ES-I3 (cell line): Measurements from ENCODE around the gene SNX1.
"Not testable (repeated sequence)": the region's sequence is repeated elsewhere in the genome, so short reads cannot be mapped to it uniquely, and the experiment has no call there.

Experiments
- H3K36me3 ChIP-seq: 2 replicates; pipeline ENCODE4 v1.6.1; 2013; ENCODE audit warnings: mild to moderate bottlenecking, low read length, control low read depth, moderate library complexity; ENCODE audit not compliant: insufficient read depth
- H3K4me1 ChIP-seq: 2 replicates; pipeline ENCODE4 v1.6.1; 2013; ENCODE audit warnings: mild to moderate bottlenecking, control low read depth, low read length; ENCODE audit not compliant: insufficient read depth
- H3K9ac ChIP-seq: 2 replicates; pipeline ENCODE4 v1.6.1; 2013; ENCODE audit warnings: low read depth, mild to moderate bottlenecking, low read length, moderate library complexity
- H3K9me3 ChIP-seq: 2 replicates; pipeline ENCODE4 v1.6.1; 2013; ENCODE audit warnings: mild to moderate bottlenecking, low read length, moderate library complexity; ENCODE audit not compliant: control insufficient read depth, insufficient read depth

SNX1 gene, protein sequence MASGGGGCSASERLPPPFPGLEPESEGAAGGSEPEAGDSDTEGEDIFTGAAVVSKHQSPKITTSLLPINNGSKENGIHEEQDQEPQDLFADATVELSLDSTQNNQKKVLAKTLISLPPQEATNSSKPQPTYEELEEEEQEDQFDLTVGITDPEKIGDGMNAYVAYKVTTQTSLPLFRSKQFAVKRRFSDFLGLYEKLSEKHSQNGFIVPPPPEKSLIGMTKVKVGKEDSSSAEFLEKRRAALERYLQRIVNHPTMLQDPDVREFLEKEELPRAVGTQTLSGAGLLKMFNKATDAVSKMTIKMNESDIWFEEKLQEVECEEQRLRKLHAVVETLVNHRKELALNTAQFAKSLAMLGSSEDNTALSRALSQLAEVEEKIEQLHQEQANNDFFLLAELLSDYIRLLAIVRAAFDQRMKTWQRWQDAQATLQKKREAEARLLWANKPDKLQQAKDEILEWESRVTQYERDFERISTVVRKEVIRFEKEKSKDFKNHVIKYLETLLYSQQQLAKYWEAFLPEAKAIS

DNA sequence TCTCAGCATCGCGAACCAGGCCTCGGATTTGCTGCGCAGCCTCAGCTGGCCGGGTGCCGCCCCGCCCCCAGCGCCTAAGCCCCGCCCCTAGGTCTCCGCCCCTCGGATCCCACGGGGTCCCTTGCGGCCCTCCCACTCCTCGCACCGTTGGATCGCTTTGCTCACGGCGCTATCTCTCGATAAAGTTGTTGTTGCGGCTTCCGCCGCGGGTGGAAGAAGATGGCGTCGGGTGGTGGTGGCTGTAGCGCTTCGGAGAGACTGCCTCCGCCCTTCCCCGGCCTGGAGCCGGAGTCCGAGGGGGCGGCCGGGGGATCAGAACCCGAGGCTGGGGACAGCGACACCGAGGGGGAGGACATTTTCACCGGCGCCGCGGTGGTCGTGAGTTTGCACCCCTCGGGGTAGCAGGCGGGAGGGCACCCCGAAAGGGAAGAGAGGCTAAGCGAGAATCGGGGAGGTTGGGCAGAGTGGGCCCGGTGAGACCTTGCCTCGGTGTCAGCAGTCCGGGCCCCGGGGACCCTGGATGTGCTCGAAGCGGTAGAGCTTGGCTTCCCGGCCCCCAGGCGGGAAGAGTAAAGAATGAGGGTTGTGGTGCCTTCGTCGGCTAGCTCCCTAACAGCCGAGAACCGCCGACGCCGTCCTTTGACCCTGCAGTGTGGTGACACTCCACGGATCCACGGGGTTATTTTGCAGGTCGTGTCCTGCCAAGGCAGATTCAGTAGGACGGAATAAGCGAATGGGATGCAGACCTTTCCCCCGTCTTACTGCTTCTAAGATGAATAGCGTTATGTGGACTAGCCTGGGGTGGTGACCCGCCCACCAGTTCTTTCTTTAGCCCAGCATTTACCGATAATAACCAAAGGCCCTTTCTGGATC, at the start of gene SNX1:
SNX1 (plus strand) TSS at position 188 of the 873 bp plus-strand sequence; CDS start at position 220, 32 bp downstream.
- no peaks in the 10 kb centered on the region for H3K9me3 ChIP-seq
- H3K9ac ChIP-seq = peak within 1 kb of the TSS; percentile 73
- H3K36me3 ChIP-seq = no peaks in the 10 kb centered on the region
- H3K4me1 ChIP-seq = peaks cover 10% of the 10 kb centered on the region

DNA sequence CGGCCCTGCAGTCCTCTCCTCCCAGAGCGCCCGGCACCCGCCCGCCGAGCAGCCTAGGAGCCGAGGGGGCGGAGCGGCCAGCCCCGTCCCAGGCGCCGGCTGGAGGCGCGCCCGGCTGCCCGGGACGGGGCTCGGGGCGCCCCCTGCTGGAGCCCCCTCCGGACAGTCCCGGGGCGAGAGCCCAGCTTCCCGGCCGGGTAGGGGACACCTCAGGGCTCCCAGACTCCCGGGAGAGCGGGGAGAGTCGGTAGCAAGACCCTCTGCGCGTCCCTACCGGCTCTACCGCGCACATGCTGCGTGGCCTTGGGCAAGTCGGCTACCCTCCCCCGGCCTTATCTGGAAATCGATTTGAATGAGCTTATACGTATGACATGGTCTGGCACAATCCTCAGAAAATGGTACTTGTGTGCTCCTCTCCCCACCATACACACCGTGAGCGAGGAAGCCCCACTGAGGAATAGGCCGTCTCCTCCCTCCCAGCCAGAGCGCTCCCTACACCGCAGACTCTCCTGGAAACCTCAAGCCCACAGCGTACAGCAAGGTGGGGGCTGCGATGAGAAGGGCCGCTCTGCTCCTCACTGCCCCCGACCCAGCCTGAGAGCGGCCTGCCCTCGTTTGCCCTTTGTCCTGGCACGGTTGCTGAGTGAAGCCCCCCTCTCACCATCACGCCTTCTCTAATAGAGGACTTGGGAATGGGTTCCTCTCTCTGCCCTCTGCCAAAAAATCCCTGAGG, 49.2 kb upstream of the SNX1 start, which contains the start of gene DAPK2:
DAPK2 (minus strand) TSS at position 65 of the 733 bp plus-strand sequence. CDS start 6,224 bp downstream, outside the sequence.
- Histone ChIP-seq H3K4me1 (peaks cover 3% of the 10 kb centered on the region; the same call in 1 of the 2 replicates), H3K9ac (peak within 1 kb of the TSS; percentile 65), H3K36me3 (no peaks in the 10 kb centered on the region), H3K9me3 (no peaks in the 10 kb centered on the region)

DNA sequence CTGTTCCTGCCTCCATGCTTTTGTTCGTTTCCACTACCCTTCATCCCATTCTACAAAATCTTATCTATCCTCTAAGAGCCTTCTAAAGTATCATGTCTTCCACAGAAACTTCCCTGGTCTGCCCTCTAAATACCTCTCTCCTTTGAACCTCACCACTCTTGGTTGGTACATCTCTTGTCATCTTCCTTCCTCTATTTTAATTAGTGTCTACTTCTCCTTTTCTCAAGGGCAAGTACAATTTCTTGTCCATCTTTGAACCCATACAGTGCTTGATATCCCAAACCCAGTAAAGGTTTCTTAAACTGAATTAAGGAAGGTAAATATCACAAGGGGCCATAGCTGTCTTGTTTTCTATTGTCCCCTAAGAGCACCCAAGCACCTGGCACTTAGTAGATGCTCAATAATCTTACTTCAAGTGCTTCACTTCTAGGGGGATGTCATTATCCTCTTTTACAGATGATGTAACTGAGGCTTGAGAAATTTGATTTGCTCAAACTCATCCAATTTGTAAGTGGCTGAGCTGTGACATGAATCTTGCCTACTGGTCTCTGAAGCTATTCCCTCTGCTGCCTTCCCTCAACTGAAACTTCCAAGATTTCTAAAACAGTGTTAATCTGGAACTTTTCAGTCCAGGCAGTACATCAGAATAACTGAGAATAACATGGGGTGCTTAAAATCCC, 46.9 kb upstream of the SNX1 start:
- Histone ChIP-seq H3K9me3 (no peaks in the 10 kb centered on the region), H3K4me1 (peaks cover 3% of the 10 kb centered on the region; the same call in 1 of the 2 replicates), H3K36me3 (no peaks in the 10 kb centered on the region)

DNA sequence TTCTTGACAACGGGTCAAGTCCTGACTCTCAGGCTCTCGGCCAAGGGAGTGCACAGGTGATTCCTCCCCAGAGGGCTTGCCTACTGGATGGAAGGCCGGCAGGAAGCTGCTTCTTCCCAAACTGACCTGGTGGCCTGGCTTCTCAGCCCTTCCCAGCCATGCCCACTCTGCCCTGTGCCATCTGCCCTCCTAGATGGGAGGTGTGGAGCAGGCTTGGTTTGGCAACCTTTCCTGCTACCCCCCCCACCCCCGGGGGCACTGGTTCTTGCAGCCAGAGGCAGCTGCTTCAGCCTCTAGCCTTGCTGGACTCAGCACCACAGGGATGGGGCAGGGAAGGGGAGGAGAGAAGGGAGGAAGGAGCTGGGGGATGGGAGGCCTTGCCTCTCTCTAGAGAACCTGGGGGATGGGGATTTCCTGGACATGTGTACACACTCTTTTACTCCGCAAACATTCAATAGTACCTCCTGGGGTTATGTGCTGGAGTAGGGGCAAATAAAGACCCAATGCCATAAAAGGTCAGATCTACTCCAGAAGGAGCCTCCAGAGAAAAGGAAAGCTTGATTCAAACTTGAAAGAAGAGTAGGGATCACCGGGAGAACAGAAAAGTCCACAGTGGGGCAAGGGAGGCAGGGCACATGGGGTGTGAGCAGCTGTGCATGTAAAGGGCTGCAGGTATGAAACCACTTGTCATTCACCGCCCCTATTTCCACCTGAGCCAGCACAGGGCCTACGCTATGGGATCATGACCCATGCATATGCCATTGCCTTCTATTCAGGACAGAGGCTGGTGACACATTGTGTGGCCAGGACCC, 45.3 kb upstream of the SNX1 start:
- Histone ChIP-seq H3K4me1 (peaks cover 3% of the 10 kb centered on the region; the same call in 1 of the 2 replicates), H3K36me3 (no peaks in the 10 kb centered on the region), H3K9me3 (no peaks in the 10 kb centered on the region), H3K9ac (no peak overlapping the region)

More for the DNA sequence above, 46.9 kb upstream of the SNX1 start:
- H3K9ac ChIP-seq = no peak overlapping the region

DNA sequence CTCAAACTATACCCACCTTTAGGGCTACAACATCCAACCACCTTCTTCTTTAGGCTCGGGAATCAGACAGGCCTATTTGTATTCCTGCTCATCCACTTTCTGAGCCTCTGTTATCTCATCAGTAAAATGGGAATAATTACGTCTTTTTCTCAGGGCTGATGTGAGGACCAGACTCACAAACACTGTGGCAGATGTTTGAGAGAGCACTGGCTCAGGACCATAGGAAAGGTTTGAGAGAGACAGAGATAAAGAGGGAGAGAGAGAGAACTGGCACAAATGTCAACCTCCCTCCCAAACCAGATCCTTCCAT, 44.7 kb upstream of the SNX1 start:
- no peak overlapping the region for H3K9ac ChIP-seq
- no peaks in the 10 kb centered on the region for H3K9me3 ChIP-seq
- H3K36me3 ChIP-seq = no peaks in the 10 kb centered on the region

DNA sequence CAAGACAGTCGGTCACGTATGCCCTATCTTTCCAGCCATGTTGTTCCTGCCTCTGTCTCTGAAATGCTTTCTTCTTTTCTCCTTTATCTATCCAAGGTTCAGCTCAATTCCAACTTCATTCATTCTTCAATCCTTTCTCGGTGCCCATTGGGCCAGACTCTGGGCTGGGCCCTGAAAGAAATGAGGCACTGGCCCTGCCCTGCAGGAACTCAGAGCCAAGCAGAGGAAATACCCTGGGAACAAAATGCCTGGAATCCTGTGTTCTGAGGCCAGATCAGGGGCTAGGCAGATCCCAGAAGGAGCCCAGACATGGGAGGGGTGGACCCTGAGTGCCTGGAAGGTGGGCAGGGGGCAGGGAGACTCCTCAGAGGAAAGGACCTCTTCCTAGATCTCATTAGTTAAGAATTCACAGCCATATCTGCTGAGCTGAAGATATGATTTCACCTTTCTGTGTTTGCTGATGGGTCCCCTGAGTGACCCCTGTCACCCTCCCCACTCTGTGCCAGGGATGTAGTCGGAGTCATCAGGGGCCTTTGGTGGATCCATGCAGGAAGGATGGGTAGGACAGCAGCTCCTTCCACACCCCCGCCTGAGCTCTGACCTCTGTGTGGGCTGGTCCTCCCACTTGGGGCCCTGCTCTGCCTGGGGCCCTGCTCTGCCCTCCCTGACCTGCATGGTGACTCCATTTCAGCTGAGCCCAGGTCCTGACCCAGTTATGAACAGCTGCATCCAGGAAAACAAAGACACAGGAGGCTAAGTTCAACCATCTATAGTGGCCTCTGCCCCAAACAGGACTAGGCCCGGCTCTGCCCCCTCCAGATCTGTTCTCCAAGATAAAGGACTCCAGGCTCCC, 44.1 kb upstream of the SNX1 start:
- Histone ChIP-seq H3K9me3 (no peaks in the 10 kb centered on the region), H3K4me1 (peaks cover 3% of the 10 kb centered on the region; the same call in 1 of the 2 replicates), H3K36me3 (no peaks in the 10 kb centered on the region), H3K9ac (no peak overlapping the region)

More for the DNA sequence above, 44.7 kb upstream of the SNX1 start:
- peaks cover 3% of the 10 kb centered on the region; the same call in 1 of the 2 replicates for H3K4me1 ChIP-seq

DNA sequence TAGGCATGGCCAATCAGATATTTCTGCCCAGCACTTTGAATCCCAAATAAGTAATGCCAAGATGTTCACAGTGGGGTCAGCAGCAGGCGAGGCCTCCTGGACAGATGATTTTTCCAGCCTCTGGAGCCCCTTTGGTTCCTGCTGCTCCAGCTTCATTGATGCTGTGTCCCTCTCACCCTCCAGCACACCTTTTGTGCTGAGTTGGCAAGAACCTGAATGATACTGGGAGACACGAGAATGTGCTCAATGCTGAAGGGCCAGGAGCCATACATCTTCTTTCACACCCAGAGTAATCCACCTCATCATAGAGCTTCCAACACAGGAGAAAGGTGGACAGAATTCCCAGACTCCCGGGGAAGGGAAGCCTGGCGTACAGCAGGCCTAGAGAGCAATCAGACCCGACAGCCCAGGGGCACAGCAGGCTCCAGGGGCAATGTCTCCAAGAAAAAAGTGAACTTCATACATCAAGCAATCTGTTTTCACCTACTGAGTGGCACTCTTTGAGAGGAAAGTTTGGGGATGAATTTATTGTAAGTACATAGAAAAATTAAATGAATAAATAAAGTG, 42.8 kb upstream of the SNX1 start:
- H3K4me1 ChIP-seq = peaks cover 3% of the 10 kb centered on the region; the same call in 1 of the 2 replicates
- H3K9ac ChIP-seq = no peak overlapping the region
- H3K9me3 ChIP-seq = no peaks in the 10 kb centered on the region
- no peaks in the 10 kb centered on the region for H3K36me3 ChIP-seq

DNA sequence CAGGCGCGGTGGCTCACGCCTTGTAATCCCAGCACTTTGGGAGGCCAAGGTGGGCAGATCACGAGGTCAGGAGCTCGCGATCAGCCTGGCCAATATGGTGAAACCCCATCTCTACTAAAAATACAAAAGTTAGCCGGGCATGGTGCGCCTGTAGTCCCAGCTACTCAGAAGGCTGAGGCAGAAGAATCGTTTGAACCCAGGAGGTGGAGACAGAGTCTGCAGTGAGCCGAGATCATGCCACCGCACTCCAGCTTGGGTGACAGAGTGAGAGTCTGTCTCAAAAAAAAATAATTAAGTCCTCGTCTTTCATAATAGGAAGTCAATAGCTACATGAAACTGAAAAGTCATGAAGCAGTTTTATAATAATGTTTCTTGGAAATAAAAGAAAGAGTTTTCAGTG, 42.1 kb upstream of the SNX1 start:
- H3K9me3 ChIP-seq, H3K36me3 ChIP-seq, H3K9ac ChIP-seq, H3K4me1 ChIP-seq: not testable (repeated sequence)

DNA sequence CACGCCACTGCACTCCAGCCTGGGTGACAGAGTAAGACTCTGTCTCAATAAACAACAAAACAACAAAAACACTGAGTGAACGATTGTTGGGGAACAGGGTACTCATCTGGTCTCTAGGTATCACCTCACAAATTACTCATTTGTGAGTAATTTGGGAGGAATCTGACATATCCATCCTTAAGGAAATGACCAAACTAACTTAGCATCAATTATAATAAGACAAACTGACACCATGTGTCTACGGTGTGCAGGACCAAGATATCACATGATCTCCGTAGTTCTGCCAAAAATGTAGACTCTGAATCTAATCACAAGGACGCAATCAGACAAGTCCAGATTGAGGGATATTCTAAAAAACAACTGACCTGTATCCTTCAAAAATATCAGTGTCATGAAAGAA, 37.5 kb upstream of the SNX1 start:
- H3K9ac ChIP-seq = no peak overlapping the region
- no peaks in the 10 kb centered on the region for H3K9me3 ChIP-seq
- H3K36me3 ChIP-seq = no peaks in the 10 kb centered on the region
- H3K4me1 ChIP-seq = no peaks in the 10 kb centered on the region

DNA sequence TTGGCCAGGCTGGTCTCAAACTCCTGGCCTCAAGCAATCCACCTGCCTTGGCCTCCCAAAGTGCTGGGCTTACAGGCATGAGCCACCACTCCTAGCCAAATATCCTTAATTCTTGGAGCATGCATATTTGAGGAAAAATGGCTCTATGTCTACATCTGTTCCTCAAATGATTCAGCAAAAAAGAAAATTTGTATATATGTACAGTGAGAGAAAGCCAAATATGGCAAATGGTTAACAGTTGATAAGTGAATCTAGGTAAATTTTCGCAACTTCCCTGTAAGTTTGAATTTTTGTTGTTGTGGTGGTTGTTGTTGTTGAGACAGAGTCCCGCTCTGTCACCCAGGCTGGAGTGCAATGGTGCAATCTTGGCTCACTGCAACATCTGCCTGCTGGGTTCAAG, 36.7 kb upstream of the SNX1 start:
- not testable (repeated sequence) for H3K9ac ChIP-seq, H3K9me3 ChIP-seq, H3K4me1 ChIP-seq, H3K36me3 ChIP-seq

DNA sequence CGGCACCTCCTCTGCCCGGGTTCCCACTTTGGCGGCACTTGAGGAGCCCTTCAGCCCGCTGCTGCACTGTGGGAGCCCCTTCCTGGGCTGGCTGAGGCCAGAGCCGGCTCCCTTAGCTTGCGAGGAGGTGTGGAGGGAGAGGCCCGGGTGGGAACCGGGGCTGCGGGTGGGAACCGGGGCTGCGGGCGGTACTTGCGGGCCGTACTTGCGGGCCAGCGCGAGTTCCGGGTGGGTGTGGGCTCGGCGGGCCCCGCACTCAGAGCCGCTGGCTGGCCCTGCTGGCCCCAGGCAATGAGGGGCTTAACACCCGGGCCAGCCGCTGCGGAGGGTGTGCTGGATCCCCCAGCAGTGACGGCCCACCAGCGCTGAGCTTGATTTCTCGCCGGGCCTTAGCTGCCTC, 35.1 kb upstream of the SNX1 start:
- Histone ChIP-seq H3K4me1 (no peaks in the 10 kb centered on the region), H3K9me3 (no peaks in the 10 kb centered on the region), H3K9ac (no peak overlapping the region), H3K36me3 (no peaks in the 10 kb centered on the region)

DNA sequence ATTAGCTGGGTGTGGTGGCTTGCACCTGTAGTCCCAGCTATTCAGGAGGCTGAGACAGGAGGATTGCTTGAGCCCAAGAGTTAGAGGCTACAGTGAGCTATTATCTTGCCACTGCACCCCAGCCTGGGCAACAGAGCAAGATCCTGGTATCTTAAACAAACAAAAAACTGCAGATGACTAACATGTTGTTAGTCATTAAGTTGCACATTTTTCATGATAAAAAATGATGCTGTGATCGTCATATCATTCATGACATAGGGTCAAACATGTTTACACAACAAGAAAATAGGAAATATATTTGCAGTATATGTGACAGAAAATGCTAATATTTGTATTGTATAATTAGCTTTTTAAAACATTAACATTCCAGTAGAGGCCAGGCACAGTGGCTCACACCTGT, 29.3 kb upstream of the SNX1 start:
- Histone ChIP-seq H3K4me1 (no peaks in the 10 kb centered on the region), H3K9ac (no peak overlapping the region), H3K36me3 (peaks cover 6% of the 10 kb centered on the region; the same call in 1 of the 2 replicates), H3K9me3 (no peaks in the 10 kb centered on the region)
